T-helper 17 cell (primary cell): ENCODE results near the gene PALLD. TPM values are rescaled to one million over a fixed set of nuclear protein-coding genes. Genes with fewer than 3 reads are reported as not detected.
A peak's percentile ranks its signal among the peaks of the same experiment; 100 is the strongest.
"Not testable (repeated sequence)": the region's sequence is repeated elsewhere in the genome, so short reads cannot be mapped to it uniquely, and the experiment has no call there.

Source experiments
- ATAC-seq: fragments of 150-1000 bp; cut with Tn5 transposase; 2 replicates; pipeline ENCODE4 v1.10.0; 2021; ENCODE audit warnings: mild to moderate bottlenecking, moderate library complexity
- DNase-seq, 3 donors: peaks; one replicate each; pipeline versions ENCODE4 v3.0.0 to v3.0.0-alpha.2; 2020 to 2021
- H3K9me3 ChIP-seq: one replicate; pipeline ENCODE4 v1.7.0; 2013; ENCODE audit warnings: low read length, mild to moderate bottlenecking; ENCODE audit not compliant: control insufficient read depth, poor library complexity, severe bottlenecking
- H3K27ac Mint-ChIP-seq: one replicate; pipeline ENCODE4 v1.8.0; 2022; ENCODE audit warnings: mild to moderate bottlenecking, moderate library complexity, mixed read lengths
- H3K27me3 Mint-ChIP-seq: one replicate; pipeline ENCODE4 v1.8.0; 2022; ENCODE audit warnings: mixed read lengths
- H3K36me3 Mint-ChIP-seq: one replicate; pipeline ENCODE4 v1.8.0; 2022; ENCODE audit warnings: low read depth, mixed read lengths
- H3K4me1 Mint-ChIP-seq: one replicate; pipeline ENCODE4 v1.8.0; 2022; ENCODE audit warnings: mild to moderate bottlenecking, mixed read lengths
- H3K4me3 Mint-ChIP-seq: one replicate; pipeline ENCODE4 v1.8.0; 2022; ENCODE audit warnings: mild to moderate bottlenecking, moderate library complexity, mixed read lengths
- total RNA-seq, 4 donors: library from RNA in 2 of 4; stranded (reverse) in 2 of 4; gene quantifications; one replicate each; pipeline ENCODE4 v1.2.3 and lab custom pipeline; 2022 to 2026

The PALLD gene
- total RNA-seq, 2 donors from 2014 or later: 0.26 to 0.67 TPM

DNA sequence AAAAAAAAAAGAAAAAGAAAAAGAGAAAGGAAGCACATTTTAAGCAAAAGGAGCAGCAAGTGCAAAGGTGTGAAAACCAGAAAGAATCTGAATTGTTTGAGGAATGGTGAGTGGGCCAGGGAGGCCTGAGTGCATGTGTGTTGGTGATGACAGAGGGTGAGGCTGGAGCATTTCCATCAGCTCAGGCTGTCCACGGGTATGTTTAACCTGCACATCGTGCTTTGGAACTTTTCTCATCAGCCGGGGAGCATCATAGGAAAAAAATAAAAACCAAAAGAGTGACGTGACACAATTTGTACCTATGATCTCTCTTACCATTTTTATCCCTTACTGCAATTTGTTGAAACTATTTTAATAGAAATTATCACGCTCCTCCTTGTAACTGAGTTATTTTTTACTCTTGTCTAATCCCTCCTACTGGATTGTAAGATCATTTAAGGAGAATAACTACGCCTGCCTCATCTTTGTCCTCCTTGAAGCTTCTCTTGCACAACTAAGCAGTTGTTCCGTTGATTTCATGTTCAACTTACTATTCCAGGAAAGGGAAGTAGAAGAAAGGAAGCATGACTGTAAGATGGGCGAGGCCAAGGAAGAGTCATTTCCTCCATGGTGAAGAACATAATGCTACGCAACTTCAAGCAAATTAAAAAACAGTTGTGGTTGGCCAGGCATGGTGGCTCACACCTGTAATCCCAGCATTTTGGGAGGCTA, 7.0 kb downstream of the PALLD start:
- Mint-ChIP-seq H3K27me3 (peaks cover 21% of the 10 kb centered on the region), H3K36me3 (no peaks in the 10 kb centered on the region), H3K27ac (peak overlapping the region; percentile 80), H3K4me1 (no peaks in the 10 kb centered on the region), H3K4me3 (no peak overlapping the region)
- H3K9me3 ChIP-seq: no peaks in the 10 kb centered on the region
- ATAC-seq (peak; percentile 23), DNase-seq (no peak)

DNA sequence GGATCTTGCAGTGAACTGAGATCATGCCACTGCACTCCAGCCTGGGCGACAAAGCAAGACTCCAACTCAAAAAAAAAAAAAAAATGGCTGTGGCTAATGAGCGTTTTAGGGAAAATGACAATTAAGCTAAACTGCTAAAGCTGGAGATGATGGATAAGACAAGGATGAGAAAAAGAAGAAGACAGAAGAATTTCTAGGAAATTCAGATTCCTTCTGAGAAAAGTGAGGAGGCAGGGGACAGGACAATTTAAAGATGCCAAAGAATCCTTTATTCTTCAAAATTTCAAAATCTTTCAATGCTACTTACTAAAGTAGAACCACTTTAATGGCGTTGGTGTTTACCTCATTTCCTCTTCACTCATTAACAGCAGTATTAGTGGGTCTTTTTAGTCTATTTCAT, 7.7 kb downstream of the PALLD start:
- Mint-ChIP-seq H3K4me1 (peaks cover 2% of the 10 kb centered on the region), H3K27me3 (peaks cover 21% of the 10 kb centered on the region), H3K27ac (no peak overlapping the region), H3K36me3 (no peaks in the 10 kb centered on the region), H3K4me3 (no peak overlapping the region)
- H3K9me3 ChIP-seq: no peaks in the 10 kb centered on the region
- ATAC-seq (no peak), DNase-seq (no peak)

DNA sequence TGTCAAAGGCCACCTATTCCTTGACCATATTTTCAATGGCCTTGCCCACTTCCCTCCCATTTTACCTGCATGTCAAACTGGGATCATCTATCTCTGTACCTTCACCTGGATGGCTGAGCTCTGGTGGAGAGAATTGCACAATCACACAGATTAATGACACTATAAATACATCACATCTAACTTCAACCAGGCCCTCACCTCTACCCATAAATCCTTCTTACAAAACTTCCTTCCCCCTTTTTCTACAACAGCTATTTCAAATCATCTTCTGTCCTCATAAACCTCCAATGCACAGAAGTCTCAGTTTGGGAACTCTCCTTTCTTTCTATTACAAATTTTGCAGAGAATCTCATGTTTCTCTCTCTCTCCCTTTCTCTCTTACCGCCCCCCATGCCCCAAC, 9.2 kb downstream of the PALLD start:
- Mint-ChIP-seq H3K27me3 (peaks cover 16% of the 10 kb centered on the region), H3K36me3 (no peaks in the 10 kb centered on the region), H3K27ac (no peak overlapping the region), H3K4me3 (no peak overlapping the region), H3K4me1 (peaks cover 9% of the 10 kb centered on the region)
- ATAC-seq (no peak), DNase-seq (no peak)
- no peaks in the 10 kb centered on the region for H3K9me3 ChIP-seq

DNA sequence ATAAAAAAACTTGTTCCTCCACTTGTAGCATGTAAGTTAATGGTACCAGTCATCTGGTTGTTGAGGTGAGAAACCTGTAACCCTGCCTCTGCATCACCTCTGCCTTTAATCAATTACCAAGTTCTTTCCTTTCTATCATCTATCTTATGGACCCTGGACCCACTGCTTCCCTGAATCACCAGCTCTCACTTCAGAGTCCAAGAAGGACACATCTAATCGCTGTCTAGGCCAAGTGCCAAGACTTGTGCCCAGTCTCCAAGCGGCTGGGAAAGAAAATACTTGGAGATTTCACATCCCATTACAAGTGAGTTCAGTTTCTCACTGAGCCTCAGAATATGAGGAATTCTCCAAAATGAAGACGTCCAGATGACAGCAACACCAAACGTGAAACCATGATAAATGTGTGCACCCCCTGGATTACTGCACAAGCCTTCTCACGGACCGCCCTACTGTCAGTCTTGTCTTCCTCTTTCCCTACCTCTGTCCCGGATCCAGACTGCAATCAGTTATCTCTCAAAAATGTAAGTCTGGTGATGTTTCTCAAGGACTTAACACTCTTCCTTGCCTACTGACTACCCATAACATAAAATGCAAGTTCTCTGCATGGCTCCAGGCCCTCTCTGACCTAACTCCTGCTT, 10.4 kb downstream of the PALLD start:
- no peak overlapping the region for H3K4me3 Mint-ChIP-seq
- peaks cover 19% of the 10 kb centered on the region for H3K4me1 Mint-ChIP-seq
- ATAC-seq (no peak), DNase-seq (no peak)
- H3K36me3 Mint-ChIP-seq: no peaks in the 10 kb centered on the region
- peaks cover 3% of the 10 kb centered on the region for H3K27me3 Mint-ChIP-seq
- no peaks in the 10 kb centered on the region for H3K9me3 ChIP-seq
- no peak overlapping the region for H3K27ac Mint-ChIP-seq

DNA sequence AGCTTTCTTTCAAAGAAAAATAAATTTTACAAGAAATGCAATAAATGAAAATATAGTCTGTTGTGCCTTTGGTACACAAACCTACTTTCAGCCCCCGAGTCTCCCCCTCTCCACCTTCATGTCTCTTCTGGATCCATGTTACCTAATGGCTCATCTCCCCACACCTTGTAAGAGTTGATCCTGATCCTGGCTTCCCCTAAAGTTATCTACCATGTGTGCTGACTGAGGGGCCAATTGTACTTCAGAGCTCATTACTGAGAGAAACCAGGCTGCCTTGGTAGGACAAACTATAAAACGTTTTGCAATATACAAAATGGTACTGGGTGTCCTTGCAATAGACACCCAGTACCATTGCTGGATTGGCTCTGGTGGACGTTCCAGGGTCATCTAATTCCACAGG, 11.8 kb downstream of the PALLD start:
- H3K27ac Mint-ChIP-seq: no peak overlapping the region
- no peak for ATAC-seq
- DNase-seq: no peak
- H3K27me3 Mint-ChIP-seq: no peaks in the 10 kb centered on the region
- H3K36me3 Mint-ChIP-seq: no peaks in the 10 kb centered on the region
- no peaks in the 10 kb centered on the region for H3K9me3 ChIP-seq
- peaks cover 22% of the 10 kb centered on the region for H3K4me1 Mint-ChIP-seq
- no peak overlapping the region for H3K4me3 Mint-ChIP-seq

DNA sequence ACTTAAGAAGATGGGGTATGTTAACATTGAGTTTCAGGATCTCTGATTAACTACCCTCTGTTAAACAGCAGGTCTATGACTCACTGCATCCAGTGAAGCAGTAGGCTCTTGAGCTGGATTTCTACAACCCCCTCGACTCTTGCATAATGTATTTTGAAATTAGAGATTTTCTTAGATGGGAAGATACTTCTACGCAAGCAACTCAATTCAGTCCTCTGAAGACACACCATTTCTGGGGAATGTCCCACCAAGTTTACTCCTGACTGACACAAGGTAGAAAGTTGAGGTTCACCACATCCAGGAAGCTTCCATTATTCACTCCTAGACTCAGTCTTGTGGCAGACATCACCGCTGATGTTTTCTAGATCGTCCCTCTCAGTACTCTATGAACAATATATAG, 12.9 kb downstream of the PALLD start:
- Mint-ChIP-seq H3K4me1 (peaks cover 22% of the 10 kb centered on the region), H3K4me3 (no peak overlapping the region), H3K27me3 (no peaks in the 10 kb centered on the region), H3K36me3 (no peaks in the 10 kb centered on the region), H3K27ac (peak overlapping the region; percentile 91)
- no peaks in the 10 kb centered on the region for H3K9me3 ChIP-seq
- ATAC-seq (peak; percentile 86), DNase-seq (no peak)

DNA sequence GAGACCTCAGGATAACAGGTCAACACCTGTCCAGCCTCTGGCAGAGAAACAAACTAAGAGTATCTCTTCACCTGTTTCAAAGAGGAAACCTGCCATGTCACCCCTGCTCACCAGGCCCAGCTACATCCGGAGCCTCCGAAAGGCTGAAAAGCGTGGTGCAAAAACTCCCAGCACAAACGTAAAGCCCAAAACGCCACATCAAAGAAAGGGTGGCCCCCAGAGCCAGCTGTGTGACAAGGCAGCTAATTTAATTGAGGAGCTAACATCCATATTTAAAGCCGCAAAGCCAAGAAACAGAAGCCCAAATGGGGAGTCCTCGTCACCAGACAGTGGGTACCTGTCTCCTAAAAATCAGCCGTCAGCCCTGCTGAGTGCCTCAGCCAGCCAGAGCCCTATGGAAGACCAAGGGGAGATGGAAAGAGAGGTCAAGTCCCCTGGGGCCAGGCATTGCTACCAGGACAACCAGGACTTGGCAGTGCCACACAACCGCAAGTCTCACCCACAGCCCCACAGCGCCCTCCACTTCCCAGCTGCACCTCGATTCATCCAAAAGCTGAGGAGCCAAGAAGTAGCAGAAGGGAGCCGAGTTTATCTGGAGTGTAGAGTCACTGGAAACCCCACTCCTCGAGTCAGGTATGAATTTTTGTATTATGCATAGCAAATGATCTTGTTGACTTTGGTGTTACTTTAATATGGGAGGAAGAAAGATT, 15.1 kb downstream of the PALLD start:
- Mint-ChIP-seq H3K4me1 (peaks cover 22% of the 10 kb centered on the region), H3K27ac (peak overlapping the region; percentile 91), H3K36me3 (no peaks in the 10 kb centered on the region), H3K27me3 (peaks cover 9% of the 10 kb centered on the region), H3K4me3 (peak overlapping the region; percentile 68)
- H3K9me3 ChIP-seq: no peaks in the 10 kb centered on the region
- DNase-seq (peak; percentile 19 to 47 (median 39)), ATAC-seq (peak; percentile 77)

DNA sequence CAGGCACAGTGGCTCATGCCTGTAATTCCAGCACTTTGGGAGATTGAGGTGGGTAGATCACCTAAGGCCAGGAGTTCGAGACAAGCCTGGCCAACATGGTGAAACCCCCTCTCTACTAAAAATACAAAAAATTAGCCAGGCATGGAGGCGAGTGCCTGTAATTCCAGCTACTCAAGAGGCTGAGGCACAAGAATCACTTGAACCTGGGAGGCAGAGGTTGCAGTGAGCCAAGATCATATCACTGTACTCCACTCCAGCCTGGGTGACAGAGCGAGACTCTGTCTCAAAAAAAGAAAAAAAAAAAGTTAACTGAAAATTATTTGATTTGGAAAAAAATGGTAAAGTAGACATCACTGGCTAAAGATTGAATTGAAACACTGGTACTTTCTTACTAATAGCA, 17.0 kb downstream of the PALLD start:
- H3K9me3 ChIP-seq, H3K27ac Mint-ChIP-seq, DNase-seq, ATAC-seq, H3K4me3 Mint-ChIP-seq, H3K36me3 Mint-ChIP-seq: not testable (repeated sequence)
- H3K27me3 Mint-ChIP-seq: peaks cover 16% of the 10 kb centered on the region
- peaks cover 22% of the 10 kb centered on the region for H3K4me1 Mint-ChIP-seq

DNA sequence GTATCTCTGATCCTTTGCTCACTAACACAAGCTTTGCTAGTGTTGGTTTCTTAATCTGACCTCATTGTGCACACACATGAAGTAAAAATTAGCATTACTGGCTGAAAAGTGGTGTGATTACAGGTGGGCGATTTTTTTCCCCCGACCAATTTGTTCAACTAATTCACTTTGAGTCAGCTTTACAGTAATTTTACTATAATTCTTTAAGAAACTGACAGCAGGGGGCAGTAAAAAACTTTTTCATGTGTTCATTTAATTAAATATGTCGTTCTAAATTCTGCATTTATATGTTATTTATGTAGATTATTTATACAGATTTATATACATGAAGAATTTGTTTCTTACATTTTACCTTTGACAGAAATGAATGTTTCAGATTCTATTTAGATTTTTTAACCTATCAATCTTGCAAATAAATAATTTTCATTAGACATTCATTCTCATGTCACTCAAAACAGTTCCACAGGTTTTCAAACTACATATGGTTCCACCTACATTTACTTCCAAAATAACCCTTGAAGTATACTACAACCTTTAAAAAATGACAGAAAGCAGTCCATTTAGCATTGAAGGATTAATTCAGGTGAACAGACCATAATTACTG, 17.5 kb downstream of the PALLD start:
- Mint-ChIP-seq H3K27ac (no peak overlapping the region), H3K4me3 (no peak overlapping the region), H3K36me3 (no peaks in the 10 kb centered on the region), H3K27me3 (peaks cover 16% of the 10 kb centered on the region), H3K4me1 (peaks cover 22% of the 10 kb centered on the region)
- H3K9me3 ChIP-seq: no peaks in the 10 kb centered on the region
- DNase-seq (no peak), ATAC-seq (no peak)

DNA sequence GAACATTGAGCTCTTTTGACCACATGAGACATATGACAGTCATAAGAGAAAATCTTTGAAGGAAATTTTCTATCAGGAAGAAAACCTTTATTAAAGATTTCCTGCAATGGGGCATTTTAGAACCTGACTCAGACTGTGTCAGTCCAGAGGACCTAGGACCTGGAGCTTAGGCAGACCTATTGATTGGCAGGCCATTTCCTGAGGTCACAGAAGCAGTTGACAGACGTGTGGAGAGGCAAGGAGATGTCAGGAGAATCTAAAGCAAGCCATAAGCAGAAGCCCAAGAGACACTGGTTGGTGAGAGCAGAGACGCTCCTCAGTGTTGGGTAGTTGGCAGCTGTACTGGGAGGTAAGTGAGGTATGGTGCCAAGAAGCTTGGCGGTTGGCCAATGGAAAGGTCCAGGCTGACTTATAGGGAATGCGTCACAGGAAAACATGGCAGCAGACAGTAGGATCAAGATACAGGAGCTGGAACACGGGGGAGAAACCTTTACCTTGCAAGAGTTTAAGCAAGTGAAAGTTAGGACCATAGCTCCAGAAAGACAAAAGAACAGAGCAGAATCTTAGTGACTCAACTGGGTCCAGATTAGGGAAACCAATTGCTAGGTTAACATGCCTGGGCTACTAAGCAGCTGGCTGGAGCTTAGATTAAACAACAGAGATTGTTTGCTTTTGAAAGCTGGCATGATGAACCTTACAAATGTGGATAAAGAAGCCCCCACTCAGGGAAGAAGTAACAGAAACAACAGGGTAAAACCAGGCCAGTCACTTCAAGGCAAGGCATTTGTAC, 18.6 kb downstream of the PALLD start:
- Mint-ChIP-seq H3K4me3 (no peak overlapping the region), H3K27ac (no peak overlapping the region), H3K27me3 (peaks cover 16% of the 10 kb centered on the region), H3K4me1 (peaks cover 13% of the 10 kb centered on the region), H3K36me3 (no peaks in the 10 kb centered on the region)
- ATAC-seq (no peak), DNase-seq (no peak)
- no peaks in the 10 kb centered on the region for H3K9me3 ChIP-seq

DNA sequence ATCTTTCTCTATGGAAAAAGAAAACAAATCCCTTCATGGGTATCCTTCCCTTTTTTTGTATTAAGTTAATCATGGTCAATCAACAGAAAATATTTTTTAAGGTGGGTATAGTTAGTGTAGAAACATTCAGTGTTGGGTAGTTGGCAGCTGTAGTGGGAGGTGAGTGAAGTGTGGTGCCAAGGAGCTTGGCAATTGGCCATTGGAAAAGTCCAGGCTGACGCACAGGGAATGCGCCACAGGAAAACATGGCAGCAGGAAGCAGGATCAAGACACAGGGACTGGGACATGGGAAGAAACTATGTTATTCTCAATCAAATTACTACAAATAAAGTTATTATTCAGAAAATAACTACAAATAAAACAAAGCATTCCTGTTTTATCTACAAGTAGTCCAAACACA, 20.0 kb downstream of the PALLD start:
- Mint-ChIP-seq H3K4me3 (no peak overlapping the region), H3K4me1 (peaks cover 8% of the 10 kb centered on the region), H3K27ac (no peak overlapping the region), H3K36me3 (no peaks in the 10 kb centered on the region), H3K27me3 (peaks cover 20% of the 10 kb centered on the region)
- no peaks in the 10 kb centered on the region for H3K9me3 ChIP-seq
- no peak for DNase-seq
- no peak for ATAC-seq

DNA sequence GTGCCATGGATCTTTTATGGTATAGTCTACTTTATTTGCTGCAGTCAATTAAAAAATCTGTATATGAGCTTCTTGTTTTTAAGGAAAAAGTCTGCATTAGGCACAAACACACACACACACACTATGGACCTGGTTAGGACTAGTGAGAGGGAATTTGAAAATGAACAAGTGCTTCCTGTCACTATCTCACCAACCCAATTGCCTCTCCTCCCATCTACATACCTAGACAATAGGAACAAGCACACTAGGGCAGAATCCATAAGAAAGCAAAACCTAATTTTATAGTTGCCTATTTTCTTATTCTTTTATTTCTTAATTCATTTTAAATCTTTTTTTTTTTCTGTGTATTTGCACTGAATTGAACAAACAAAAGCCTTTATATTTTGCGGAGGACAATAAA, 22.7 kb downstream of the PALLD start:
- Mint-ChIP-seq H3K4me3 (no peak overlapping the region), H3K36me3 (no peaks in the 10 kb centered on the region), H3K27me3 (peaks cover 25% of the 10 kb centered on the region), H3K4me1 (no peaks in the 10 kb centered on the region), H3K27ac (no peak overlapping the region)
- ATAC-seq: no peak
- no peaks in the 10 kb centered on the region for H3K9me3 ChIP-seq
- DNase-seq: no peak

DNA sequence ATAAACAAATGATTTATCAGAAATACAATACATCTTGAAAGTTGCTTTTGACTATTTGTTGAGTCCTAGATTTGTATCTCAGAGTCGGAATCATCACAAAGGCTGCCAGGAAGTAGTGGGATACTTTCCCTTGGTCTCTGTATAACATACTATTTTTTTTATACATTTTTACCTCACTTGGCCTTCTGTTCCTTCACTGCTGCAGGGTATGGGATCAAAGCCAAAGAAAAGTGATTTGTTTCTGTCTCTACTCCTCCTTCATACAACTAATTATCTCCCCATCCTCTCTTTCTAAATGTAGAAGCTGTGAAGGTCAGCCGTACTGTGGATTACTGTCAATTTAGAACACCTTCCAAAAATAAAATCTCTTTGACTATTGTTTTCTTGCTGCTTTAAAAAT, 24.9 kb downstream of the PALLD start:
- Mint-ChIP-seq H3K4me3 (no peak overlapping the region), H3K27me3 (peaks cover 33% of the 10 kb centered on the region), H3K36me3 (no peaks in the 10 kb centered on the region), H3K4me1 (no peaks in the 10 kb centered on the region), H3K27ac (no peak overlapping the region)
- no peak for DNase-seq
- H3K9me3 ChIP-seq: no peaks in the 10 kb centered on the region
- ATAC-seq: no peak
